Cerebellar cortex (tissue), 1 donor: ENCODE data around the gene KRTAP12-2.

Experiments used
- DNase-seq: peaks from one replicate; pipeline ENCODE4 v3.0.0-alpha.2; 2015; ENCODE audit warnings: low spot score

KRTAP12-2 gene

GRCh38 chr21:44666401-44667320, at the start of gene KRTAP12-2:
Gene KRTAP12-2, minus strand, starts transcription at chr21:44666927. Its CDS starts 41 bp downstream, at chr21:44666886.
- DNase-seq: no peak

- no peak for DNase-seq
Measured at GRCh38 chr21:44714905-44715304, 48.2 kb upstream of the KRTAP12-2 start.

GRCh38 chr21:44713846-44714245, 47.1 kb upstream of the KRTAP12-2 start:
- no peak for DNase-seq

- DNase-seq: no peak
Measured at GRCh38 chr21:44713130-44713529, 46.4 kb upstream of the KRTAP12-2 start.

GRCh38 chr21:44712203-44713028, 45.7 kb upstream of the KRTAP12-2 start:
- DNase-seq: no peak

- DNase-seq: no peak
Measured at GRCh38 chr21:44711327-44712202, 44.8 kb upstream of the KRTAP12-2 start, which contains the start of gene TSPEAR. Gene TSPEAR, minus strand, starts transcription at chr21:44711572. Its CDS starts 58 bp downstream, at chr21:44711514.

GRCh38 chr21:44710756-44711326, 44.1 kb upstream of the KRTAP12-2 start:
- no peak for DNase-seq

- no peak for DNase-seq
Measured at GRCh38 chr21:44710294-44710665, 43.6 kb upstream of the KRTAP12-2 start.

GRCh38 chr21:44709426-44710293, 42.9 kb upstream of the KRTAP12-2 start:
- DNase-seq: no peak

- no peak for DNase-seq
Measured at GRCh38 chr21:44708866-44709425, 42.2 kb upstream of the KRTAP12-2 start.

- no peak for DNase-seq
Measured at GRCh38 chr21:44708213-44708865, 41.6 kb upstream of the KRTAP12-2 start.

- DNase-seq: no peak
Measured at GRCh38 chr21:44706706-44707581, 40.2 kb upstream of the KRTAP12-2 start.

- no peak for DNase-seq
Measured at GRCh38 chr21:44706026-44706705, 39.4 kb upstream of the KRTAP12-2 start.

GRCh38 chr21:44704636-44705001, 37.9 kb upstream of the KRTAP12-2 start:
- DNase-seq: no peak

GRCh38 chr21:44703731-44704635, 37.3 kb upstream of the KRTAP12-2 start:
- DNase-seq: no peak

- no peak for DNase-seq
Measured at GRCh38 chr21:44702973-44703730, 36.4 kb upstream of the KRTAP12-2 start.
